ENCODE data around the gene CYBB.
"Not testable (repeated sequence)": the region's sequence is repeated elsewhere in the genome, so short reads cannot be mapped to it uniquely, and the experiment has no call there.

Gene CYBB

GRCh38 chrX:37779857-37780256 lies at the start of gene CYBB:
TSS of gene CYBB (plus strand) at chrX:37780059. CDS start at chrX:37780078, 19 bp downstream.
- DNase-seq (ENCODE audit: low read depth): no peak

- DNase-seq (ENCODE audit: low read depth): peak; percentile 28
These were observed 34.5 kb upstream of the CYBB start for GRCh38 chrX:37745354-37745753.

GRCh38 chrX:37745835-37746217 lies 34.0 kb upstream of the CYBB start:
- no peak for DNase-seq (ENCODE audit: low read depth)

GRCh38 chrX:37746218-37746941 lies 33.5 kb upstream of the CYBB start:
- no peak for DNase-seq (ENCODE audit: low read depth)

- DNase-seq (ENCODE audit: low read depth): no peak
These were observed 32.9 kb upstream of the CYBB start for GRCh38 chrX:37746951-37747350.

- DNase-seq (ENCODE audit: low read depth): no peak
These were observed 27.6 kb upstream of the CYBB start for GRCh38 chrX:37752281-37752680.

GRCh38 chrX:37752936-37753335 lies 26.9 kb upstream of the CYBB start:
- no peak for DNase-seq (ENCODE audit: low read depth)

GRCh38 chrX:37753384-37753783 lies 26.5 kb upstream of the CYBB start:
- DNase-seq (ENCODE audit: low read depth): no peak

GRCh38 chrX:37754516-37754915 lies 25.3 kb upstream of the CYBB start:
- no peak for DNase-seq (ENCODE audit: low read depth)

GRCh38 chrX:37755025-37755424 lies 24.8 kb upstream of the CYBB start:
- no peak for DNase-seq (ENCODE audit: low read depth)

GRCh38 chrX:37757082-37757481 lies 22.8 kb upstream of the CYBB start:
- DNase-seq (ENCODE audit: low read depth): no peak

GRCh38 chrX:37759351-37759750 lies 20.5 kb upstream of the CYBB start:
- DNase-seq (ENCODE audit: low read depth): no peak

GRCh38 chrX:37759878-37760418 lies 19.9 kb upstream of the CYBB start:
- no peak for DNase-seq (ENCODE audit: low read depth)

- no peak for DNase-seq (ENCODE audit: low read depth)
These were observed 16.5 kb upstream of the CYBB start for GRCh38 chrX:37763400-37763799.

- no peak for DNase-seq (ENCODE audit: low read depth)
These were observed 14.4 kb upstream of the CYBB start for GRCh38 chrX:37765507-37765906.

- DNase-seq (ENCODE audit: low read depth): no peak
These were observed 12.4 kb upstream of the CYBB start for GRCh38 chrX:37767430-37767829.

GRCh38 chrX:37768866-37769265 lies 11.0 kb upstream of the CYBB start:
- not testable (repeated sequence) for DNase-seq (ENCODE audit: low read depth)

GRCh38 chrX:37776283-37776986 lies 3.4 kb upstream of the CYBB start:
- DNase-seq (ENCODE audit: low read depth): no peak

- no peak for DNase-seq (ENCODE audit: low read depth)
These were observed 2.9 kb upstream of the CYBB start for GRCh38 chrX:37776987-37777325.

- DNase-seq (ENCODE audit: low read depth): no peak
These were observed 1.2 kb downstream of the CYBB start for GRCh38 chrX:37781081-37781480.

GRCh38 chrX:37781814-37782213 lies 2.0 kb downstream of the CYBB start:
- no peak for DNase-seq (ENCODE audit: low read depth)

GRCh38 chrX:37782359-37782758 lies 2.5 kb downstream of the CYBB start:
- DNase-seq (ENCODE audit: low read depth): no peak

GRCh38 chrX:37783305-37783704 lies 3.4 kb downstream of the CYBB start:
- no peak for DNase-seq (ENCODE audit: low read depth)

- no peak for DNase-seq (ENCODE audit: low read depth)
These were observed 5.7 kb downstream of the CYBB start for GRCh38 chrX:37785569-37785968.
